ENCODE data around the gene KRT76. TPM values are rescaled to one million over a fixed set of nuclear protein-coding genes. Genes with fewer than 3 reads are reported as not detected.

The KRT76 gene
- total RNA-seq, 1 experiment from 2014 or later, result not detected

DNA sequence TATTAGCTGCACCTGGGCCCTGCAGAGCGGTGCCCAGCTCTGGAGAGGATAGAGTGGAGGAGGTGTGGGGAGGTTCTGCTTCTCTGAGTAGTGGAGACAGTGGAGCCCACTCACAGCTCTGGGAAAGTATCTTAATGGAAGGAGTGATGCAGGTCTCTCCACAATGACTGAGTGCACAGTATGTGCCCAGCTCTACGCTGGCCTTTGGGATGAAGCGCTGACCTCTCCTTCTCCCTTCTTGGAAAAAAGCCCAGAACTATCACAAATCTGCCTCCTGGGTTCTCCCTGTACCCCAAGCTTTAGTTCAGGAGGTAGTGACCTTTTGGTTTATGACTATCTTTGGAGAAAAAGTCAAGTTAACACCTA is 19.3 kb upstream of the KRT76 start:
- H3K4me2 ChIP-seq (ENCODE audit: insufficient read depth, insufficient read length, low read length), result no peak overlapping the region
- H3T11ph ChIP-seq (ENCODE audit: low read length), result no peak overlapping the region
- H3K23ac ChIP-seq (ENCODE audit: insufficient read length, low read depth, low read length), result no peak overlapping the region
- no peaks in the 10 kb centered on the region for H3K23me2 ChIP-seq (ENCODE audit: insufficient read length, low read depth, low read length, poor library complexity, severe bottlenecking)
- no peak overlapping the region for H2BK20ac ChIP-seq (ENCODE audit: low read depth, low read length, poor library complexity, severe bottlenecking)
- no peak overlapping the region for H2BK12ac ChIP-seq (ENCODE audit: insufficient read length, low read depth, low read length)
- H4K5ac ChIP-seq (ENCODE audit: insufficient read length, low read depth, low read length), result no peak overlapping the region
- H3K18ac ChIP-seq (ENCODE audit: insufficient read length, low read depth, low read length), result no peak overlapping the region
- H4K20me1 ChIP-seq (ENCODE audit: control insufficient read depth, insufficient read depth, insufficient read length), result peaks cover 3% of the 10 kb centered on the region
- no peaks in the 10 kb centered on the region for H3K79me2 ChIP-seq (ENCODE audit: insufficient read depth, low read length)
- TF ChIP-seq, protein P1, sequence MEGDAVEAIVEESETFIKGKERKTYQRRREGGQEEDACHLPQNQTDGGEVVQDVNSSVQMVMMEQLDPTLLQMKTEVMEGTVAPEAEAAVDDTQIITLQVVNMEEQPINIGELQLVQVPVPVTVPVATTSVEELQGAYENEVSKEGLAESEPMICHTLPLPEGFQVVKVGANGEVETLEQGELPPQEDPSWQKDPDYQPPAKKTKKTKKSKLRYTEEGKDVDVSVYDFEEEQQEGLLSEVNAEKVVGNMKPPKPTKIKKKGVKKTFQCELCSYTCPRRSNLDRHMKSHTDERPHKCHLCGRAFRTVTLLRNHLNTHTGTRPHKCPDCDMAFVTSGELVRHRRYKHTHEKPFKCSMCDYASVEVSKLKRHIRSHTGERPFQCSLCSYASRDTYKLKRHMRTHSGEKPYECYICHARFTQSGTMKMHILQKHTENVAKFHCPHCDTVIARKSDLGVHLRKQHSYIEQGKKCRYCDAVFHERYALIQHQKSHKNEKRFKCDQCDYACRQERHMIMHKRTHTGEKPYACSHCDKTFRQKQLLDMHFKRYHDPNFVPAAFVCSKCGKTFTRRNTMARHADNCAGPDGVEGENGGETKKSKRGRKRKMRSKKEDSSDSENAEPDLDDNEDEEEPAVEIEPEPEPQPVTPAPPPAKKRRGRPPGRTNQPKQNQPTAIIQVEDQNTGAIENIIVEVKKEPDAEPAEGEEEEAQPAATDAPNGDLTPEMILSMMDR (conservative IDR thresholded peaks at IDR 0.05), result no peak
- H3K9ac ChIP-seq (ENCODE audit: extremely low read depth, insufficient read length, low read length), result no peak overlapping the region
- H2BK15ac ChIP-seq (ENCODE audit: low read depth, low read length), result no peak overlapping the region
- no peak overlapping the region for H2AK5ac ChIP-seq (ENCODE audit: insufficient read length, low read length)
- no peak overlapping the region for H4K8ac ChIP-seq (replicated peaks; ENCODE audit: insufficient read length, low read depth, low read length)
- no peak overlapping the region for H2BK5ac ChIP-seq (ENCODE audit: insufficient read length, low read length)
- no peaks in the 10 kb centered on the region for H3K27me3 ChIP-seq (ENCODE audit: insufficient read depth, low read length)
- DNase-seq, result no peak
- H2AFZ ChIP-seq (ENCODE audit: low read length), result no peak overlapping the region
- Mint-ChIP-seq H3K27ac (no peak overlapping the region), H3K36me3 (ENCODE audit: insufficient read depth in 1 of 3, low read depth in 3 of 3) (no peaks in the 10 kb centered on the region), H3K27me3 (ENCODE audit: low read depth) (peaks cover 2% of the 10 kb centered on the region), H3K4me1 (peaks cover 18 to 26% of the 10 kb centered on the region in 2 experiments), H3K9me3 (no peaks in the 10 kb centered on the region), H3K4me3 (no peak overlapping the region)
- H3K79me1 ChIP-seq (ENCODE audit: insufficient read depth, low read depth, low read length, poor library complexity, severe bottlenecking), result no peaks in the 10 kb centered on the region
- H3K56ac ChIP-seq (ENCODE audit: insufficient read length, low read depth, low read length), result no peak overlapping the region
- H3K14ac ChIP-seq (ENCODE audit: insufficient read depth, low read length), result no peak overlapping the region
- H3K9me3 ChIP-seq (ENCODE audit: control insufficient read depth, low read depth, low read length), result no peaks in the 10 kb centered on the region
- H4K91ac ChIP-seq (ENCODE audit: insufficient read length, low read depth, low read length), result no peak overlapping the region
- H3K4me1 ChIP-seq (ENCODE audit: insufficient read depth, low read length), result peaks cover 8% of the 10 kb centered on the region; the same call in 1 of the 2 replicates
- H3K4ac ChIP-seq (ENCODE audit: low read depth, low read length), result no peak overlapping the region
- no CpG with 5 or more reads among the region's 3 CpGs for WGBS (ENCODE audit: extremely low coverage, insufficient read length, low lambda C conversion rate)
- no peak overlapping the region for H2BK120ac ChIP-seq (ENCODE audit: low read depth, low read length, poor library complexity, severe bottlenecking)
- no peak overlapping the region for H3K27ac ChIP-seq (ENCODE audit: insufficient read length, low read depth, low read length)

Measured in H9 (cell line).